ENCODE data around the gene ZSWIM7. TPM values are rescaled to one million over a fixed set of nuclear protein-coding genes. Genes with fewer than 3 reads are reported as not detected.

The ZSWIM7 gene, protein sequence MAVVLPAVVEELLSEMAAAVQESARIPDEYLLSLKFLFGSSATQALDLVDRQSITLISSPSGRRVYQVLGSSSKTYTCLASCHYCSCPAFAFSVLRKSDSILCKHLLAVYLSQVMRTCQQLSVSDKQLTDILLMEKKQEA
- total RNA-seq: 18.5 and 18.6 TPM in 2 replicates

DNA sequence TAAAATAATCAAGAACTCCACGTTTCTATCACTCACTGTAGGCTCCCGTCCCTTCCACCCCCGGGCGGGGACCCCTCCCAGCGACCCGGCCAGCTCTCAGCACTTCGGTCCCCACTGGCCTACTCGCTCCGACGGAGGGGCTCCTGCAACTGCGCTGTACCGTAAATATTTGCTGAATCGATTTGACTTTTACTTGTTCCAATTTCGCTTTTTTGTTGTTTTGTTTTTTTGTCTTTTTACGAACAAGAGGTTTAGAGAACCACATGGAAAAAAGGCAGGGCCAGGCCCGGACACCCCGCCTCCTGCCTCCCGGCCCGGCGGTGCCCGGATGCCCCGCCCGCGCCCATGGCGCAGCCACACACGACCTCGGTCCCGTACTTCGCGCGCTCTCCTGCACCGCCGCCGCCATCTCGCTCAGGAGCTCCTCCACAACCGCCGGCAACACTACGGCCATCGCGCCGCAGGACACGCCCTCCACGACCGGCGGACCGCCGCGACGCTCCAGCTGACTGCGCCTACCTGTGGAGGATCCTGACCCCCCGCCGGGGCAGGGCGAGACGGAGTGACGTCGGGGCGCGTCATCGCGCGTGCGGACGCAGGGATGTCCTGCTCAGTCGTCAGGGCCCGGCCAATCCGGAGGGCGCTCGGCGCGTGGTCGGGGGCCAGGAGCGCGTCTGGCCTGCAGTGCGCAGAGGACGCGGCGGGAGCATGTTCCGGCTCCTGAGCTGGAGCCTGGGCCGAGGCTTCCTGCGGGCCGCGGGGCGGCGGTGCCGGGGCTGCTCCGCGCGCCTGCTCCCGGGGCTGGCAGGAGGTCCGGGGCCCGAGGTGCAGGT lies at the start of gene ZSWIM7, which contains the start of gene TTC19:
Gene ZSWIM7, minus strand, starts transcription at position 564 of the 833 bp plus-strand sequence. Its CDS starts 110 bp downstream, at position 454.
Gene TTC19, plus strand, starts transcription at position 684 of the 833 bp plus-strand sequence. Its CDS starts 25 bp downstream, at position 709.

DNA sequence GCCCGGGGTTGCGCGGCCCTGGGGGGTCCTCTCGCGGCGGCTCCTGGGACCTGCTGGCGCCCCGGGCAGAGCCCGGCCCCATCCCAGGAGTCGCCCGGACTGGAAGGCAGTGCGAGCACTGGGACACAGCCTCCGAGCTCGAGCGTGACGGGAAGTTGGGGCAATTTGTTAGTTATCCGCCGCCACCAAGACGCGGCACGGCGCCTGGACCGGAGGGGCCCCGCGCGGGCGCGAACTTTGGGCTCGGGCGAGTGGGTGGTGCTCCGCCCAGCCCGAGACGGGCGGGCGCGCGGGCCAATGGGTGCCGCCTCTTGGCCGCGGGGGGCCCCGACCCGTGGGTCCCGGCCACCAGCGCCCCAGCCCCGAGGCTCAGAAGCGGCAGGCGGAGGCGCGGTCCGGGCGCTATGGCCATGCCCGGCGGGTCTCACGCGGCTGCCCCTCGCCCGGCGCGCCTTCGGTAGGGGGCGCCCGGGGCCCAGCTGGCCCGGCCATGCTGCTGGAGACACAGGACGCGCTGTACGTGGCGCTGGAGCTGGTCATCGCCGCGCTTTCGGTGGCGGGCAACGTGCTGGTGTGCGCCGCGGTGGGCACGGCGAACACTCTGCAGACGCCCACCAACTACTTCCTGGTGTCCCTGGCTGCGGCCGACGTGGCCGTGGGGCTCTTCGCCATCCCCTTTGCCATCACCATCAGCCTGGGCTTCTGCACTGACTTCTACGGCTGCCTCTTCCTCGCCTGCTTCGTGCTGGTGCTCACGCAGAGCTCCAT lies 54.6 kb downstream of the ZSWIM7 start, which contains the start of gene ADORA2B:
Gene ADORA2B, plus strand, starts transcription at position 372 of the 768 bp plus-strand sequence. Its CDS starts 119 bp downstream, at position 491.

Other genes starting within 250 kb of the ZSWIM7 start
- gene ADORA2B, start 54.6 kb downstream of the ZSWIM7 start, total RNA-seq: 34.7 and 45.6 TPM in 2 replicates
- gene TTC19, start 120 bp upstream of the ZSWIM7 start, total RNA-seq: 50.1 and 106 TPM in 2 replicates
- gene NCOR1, start 215.8 kb upstream of the ZSWIM7 start, total RNA-seq: 41.7 and 56.9 TPM in 2 replicates
- gene PIGL, start 217.5 kb upstream of the ZSWIM7 start, total RNA-seq: 13.7 and 23.2 TPM in 2 replicates